HG03196 (cell line): ENCODE measurements around the gene SERPINB8.

Experiments used
- ATAC-seq: cut with Tn5 transposase; IDR thresholded peaks from one replicate; pipeline ENCODE4 v1.9.1; 2021; ENCODE audit not compliant: unreplicated experiment

The SERPINB8 gene

DNA sequence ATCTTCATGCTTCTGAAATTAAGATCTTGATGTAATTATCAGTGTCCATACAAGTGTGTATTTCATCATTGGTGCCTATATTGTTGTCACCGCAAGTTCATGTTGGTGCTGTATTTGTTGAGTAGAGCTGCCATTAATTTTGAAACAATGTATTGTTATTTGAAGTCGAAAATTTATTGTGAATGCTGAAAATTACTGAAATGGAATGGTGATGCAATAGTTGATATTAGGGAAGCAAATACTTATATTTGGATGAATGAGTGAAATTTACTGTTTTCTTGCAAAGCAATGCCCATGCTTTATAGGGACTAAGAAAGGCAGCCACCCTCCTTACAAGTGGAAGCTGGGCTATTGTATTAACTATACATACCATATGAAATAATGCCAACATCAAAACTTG lies 41.6 kb downstream of the SERPINB8 start:
- ATAC-seq: no peak

GRCh38 chr18:64017870-64018269 lies 48.0 kb downstream of the SERPINB8 start:
- ATAC-seq: no peak

GRCh38 chr18:64019922-64020756 lies 50.3 kb downstream of the SERPINB8 start:
- ATAC-seq: no peak

- ATAC-seq: no peak
These were observed 56.5 kb downstream of the SERPINB8 start for GRCh38 chr18:64026350-64026749.

DNA sequence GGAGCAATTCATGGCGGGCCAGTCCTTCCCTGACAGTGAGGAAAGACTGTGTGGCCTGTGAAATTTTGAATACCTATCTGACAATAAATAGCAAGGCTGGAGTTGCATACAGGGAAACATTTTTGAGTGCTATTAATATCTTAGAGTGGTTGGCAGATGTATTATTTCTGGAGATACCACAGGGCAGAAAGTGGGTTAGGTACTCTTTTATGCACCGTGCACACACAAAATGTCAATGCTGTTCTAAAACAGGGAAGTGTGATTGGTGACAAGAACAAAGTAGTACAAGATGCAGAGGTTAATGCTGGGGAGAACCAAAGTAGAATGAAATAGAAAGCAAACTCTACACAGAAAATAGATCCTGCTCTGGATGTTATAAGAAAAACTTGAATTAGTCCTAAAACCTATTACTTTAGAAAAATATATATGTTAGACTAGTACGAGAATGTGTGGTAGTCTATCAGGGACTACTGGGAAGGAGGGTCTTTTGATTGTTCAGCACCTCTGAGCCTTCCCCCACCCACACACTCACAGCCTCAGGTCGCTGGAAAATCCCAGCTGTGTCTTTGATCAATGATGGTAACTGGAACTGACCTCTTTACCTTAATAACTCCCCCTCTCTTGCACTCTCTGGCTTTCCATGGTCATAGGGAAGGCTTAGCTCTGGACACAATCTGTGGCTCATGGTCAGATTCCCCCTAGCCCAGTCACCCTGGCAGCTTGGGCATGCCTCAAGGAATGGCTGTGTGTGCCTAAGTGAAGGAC lies 58.2 kb downstream of the SERPINB8 start:
- ATAC-seq: no peak

DNA sequence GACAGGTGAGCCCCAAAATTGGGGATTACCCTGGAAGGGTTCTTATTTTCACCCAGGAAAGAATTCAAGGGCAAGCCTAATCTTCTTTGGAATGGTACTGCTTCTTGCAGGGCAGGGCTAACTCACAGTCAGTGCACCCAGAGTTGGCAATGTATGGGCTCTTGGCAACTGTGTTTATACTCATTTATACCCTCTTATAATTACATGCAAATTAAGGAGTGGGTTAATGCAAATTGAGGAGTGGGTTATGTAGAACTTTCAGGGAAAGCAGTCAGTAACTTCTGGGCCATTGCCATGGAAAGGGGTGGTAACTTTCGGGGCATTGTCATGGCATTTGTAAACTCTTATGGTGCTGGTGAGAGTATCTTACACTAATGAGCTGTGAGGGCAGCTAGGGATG lies 59.2 kb downstream of the SERPINB8 start:
- no peak for ATAC-seq

DNA sequence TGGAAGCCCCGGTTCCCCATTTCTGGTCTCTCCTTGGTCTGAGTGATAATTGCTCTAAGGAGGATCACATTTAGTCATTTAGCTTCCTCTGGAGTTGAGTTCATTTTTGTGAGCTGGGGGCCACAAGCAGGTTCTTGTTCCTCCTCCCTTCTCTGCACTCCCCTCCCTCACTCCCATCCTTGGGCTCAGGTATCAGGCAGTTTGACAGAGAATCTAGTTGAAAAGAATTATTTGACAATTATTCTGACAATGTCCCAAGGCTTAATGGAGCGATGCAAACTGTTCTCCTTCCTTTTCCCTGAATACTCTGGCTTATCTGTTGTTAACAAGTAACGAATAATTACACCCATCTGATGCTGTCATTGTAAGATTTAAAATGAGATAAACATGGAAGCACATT lies 61.5 kb downstream of the SERPINB8 start:
- no peak for ATAC-seq

- ATAC-seq: no peak
These were observed 62.4 kb downstream of the SERPINB8 start for GRCh38 chr18:64032312-64032711.

DNA sequence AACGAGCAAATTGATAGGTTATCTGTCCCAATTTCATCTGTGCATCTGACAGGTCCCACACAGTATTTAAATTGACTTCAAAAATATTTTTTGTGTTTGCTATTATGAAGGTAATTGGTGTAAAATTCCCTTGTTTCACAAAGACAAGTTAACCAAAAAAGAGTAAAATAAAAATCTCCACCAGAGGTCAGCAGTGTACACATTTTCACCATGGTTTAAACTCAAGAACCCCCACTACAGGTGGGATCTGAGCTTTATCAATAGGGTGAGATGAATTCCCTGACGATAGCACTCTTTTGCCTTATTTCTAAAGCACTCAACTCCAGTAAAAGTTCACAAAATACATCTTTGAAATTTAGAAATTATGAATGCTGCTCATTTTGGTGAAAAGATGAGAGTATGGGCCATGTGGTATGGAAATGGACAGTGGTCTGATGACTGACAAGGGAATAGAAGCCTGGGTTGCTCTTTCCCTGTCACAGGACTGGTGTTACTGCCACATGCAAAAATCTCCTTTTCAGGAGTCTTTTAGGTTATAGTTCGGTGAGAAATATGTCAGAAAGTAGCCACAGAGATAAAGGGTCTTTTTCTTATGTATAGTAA lies 68.0 kb downstream of the SERPINB8 start:
- ATAC-seq: no peak
